Liver (tissue), 9 donors: Measurements from ENCODE around the gene PPARA. TPM values are rescaled to one million over a fixed set of nuclear protein-coding genes. Genes with fewer than 3 reads are reported as not detected.

ENCODE experiments used
- DNase-seq: peaks from one replicate; pipeline ENCODE4 v3.0.0-alpha.2; 2017; ENCODE audit warnings: low spot score
- H3K27ac ChIP-seq, 2 donors: one replicate each; pipeline ENCODE4 v1.7.0; 2013; ENCODE audit warnings: inconsistent platforms in 2 of 2, low read length in 2 of 2, control low read depth in 1 of 2, low read depth in 1 of 2, mild to moderate bottlenecking in 1 of 2
- H3K27me3 ChIP-seq, 4 donors: one replicate each; pipeline versions ENCODE4 v1.6.1 to v1.7.0; 2013; ENCODE audit warnings: low read length in 3 of 4, inconsistent platforms in 1 of 4, mild to moderate bottlenecking in 1 of 4, moderate library complexity in 1 of 4; ENCODE audit not compliant: control insufficient read depth in 4 of 4, insufficient read depth in 4 of 4
- H3K36me3 ChIP-seq, 4 donors: one replicate each; pipeline versions ENCODE4 v1.6.1 to v1.7.0; 2013; ENCODE audit warnings: low read length in 3 of 4, mild to moderate bottlenecking in 3 of 4, low read depth in 1 of 4, moderate library complexity in 1 of 4; ENCODE audit not compliant: control insufficient read depth in 4 of 4, insufficient read depth in 3 of 4
- H3K4me1 ChIP-seq, 4 donors: one replicate each; pipeline versions ENCODE4 v1.6.1 to v1.7.0; 2013; ENCODE audit warnings: low read length in 3 of 4, mild to moderate bottlenecking in 3 of 4, moderate library complexity in 1 of 4; ENCODE audit not compliant: control insufficient read depth in 4 of 4, insufficient read depth in 4 of 4
- H3K4me3 ChIP-seq, 3 donors: one replicate each; pipeline versions ENCODE4 v1.6.1 to v1.7.0; 2013; ENCODE audit warnings: low read length in 3 of 3, control low read depth in 1 of 3, low read depth in 1 of 3, mild to moderate bottlenecking in 1 of 3
- H3K9ac ChIP-seq, 2 donors: one replicate each; pipeline ENCODE4 v1.7.0; 2013; ENCODE audit warnings: low read length in 2 of 2, mild to moderate bottlenecking in 2 of 2, moderate library complexity in 2 of 2, control low read depth in 1 of 2, low read depth in 1 of 2
- H3K9me3 ChIP-seq, 4 donors: one replicate each; pipeline versions ENCODE4 v1.6.1 to v1.7.0; 2013; ENCODE audit warnings: low read length in 3 of 4; ENCODE audit not compliant: control insufficient read depth in 4 of 4
- EGR1 ChIP-seq, 2 donors: IDR thresholded peaks; 2 replicates each; pipeline ENCODE4 v1.6.1; 2016 to 2018; ENCODE audit warnings: antibody characterized with exemption in 2 of 2, low read depth in 2 of 2
- FOXA1 ChIP-seq: IDR thresholded peaks from 2 replicates; pipeline ENCODE4 v1.6.1; 2016; ENCODE audit warnings: antibody characterized with exemption
- FOXA2 ChIP-seq: IDR thresholded peaks from 2 replicates; pipeline ENCODE4 v1.6.1; 2016; ENCODE audit warnings: antibody characterized with exemption
- GABPA ChIP-seq, 2 donors: IDR thresholded peaks in 1 of 2; conservative IDR thresholded peaks in 1 of 2; 2 replicates each; pipeline ENCODE4 v1.6.1; 2016; ENCODE audit warnings: antibody characterized with exemption in 2 of 2, mild to moderate bottlenecking in 1 of 2, moderate library complexity in 1 of 2
- HNF4A ChIP-seq, 2 donors: conservative IDR thresholded peaks; 2 replicates each; pipeline ENCODE4 v1.6.1; 2016; ENCODE audit warnings: antibody characterized with exemption in 2 of 2, mild to moderate bottlenecking in 2 of 2
- HNF4G ChIP-seq: IDR thresholded peaks from 2 replicates; pipeline ENCODE4 v1.6.1; 2016; ENCODE audit warnings: antibody characterized with exemption
- JUND ChIP-seq, 2 donors: IDR thresholded peaks; 2 replicates each; pipeline ENCODE4 v1.6.1; 2016; ENCODE audit warnings: antibody characterized with exemption in 2 of 2
- NR2F2 ChIP-seq: IDR thresholded peaks from 2 replicates; pipeline ENCODE4 v1.6.1; 2016; ENCODE audit warnings: antibody characterized with exemption
- RAD21 ChIP-seq, 2 donors: IDR thresholded peaks; 2 replicates each; pipeline ENCODE4 v1.6.1; 2016; ENCODE audit warnings: antibody characterized with exemption in 2 of 2, mild to moderate bottlenecking in 2 of 2
- RXRA ChIP-seq, 2 donors: IDR thresholded peaks; 2 replicates each; pipeline ENCODE4 v1.6.1; 2017 to 2018; ENCODE audit warnings: antibody characterized with exemption in 2 of 2, mild to moderate bottlenecking in 1 of 2
- SP1 ChIP-seq: IDR thresholded peaks from 2 replicates; pipeline ENCODE4 v1.6.1; 2018; ENCODE audit warnings: antibody characterized with exemption, mild to moderate bottlenecking
- TAF1 ChIP-seq: conservative IDR thresholded peaks from 2 replicates; pipeline ENCODE4 v1.6.1; 2016; ENCODE audit warnings: antibody characterized with exemption, mild to moderate bottlenecking
- YY1 ChIP-seq: IDR thresholded peaks from 2 replicates; pipeline ENCODE4 v1.6.1; 2016; ENCODE audit warnings: antibody characterized with exemption, mild to moderate bottlenecking
- WGBS: extraction: QIAGEN DNeasy Blood & Tissue Kit; methylation state at CpG from one replicate; pipeline ENCODE4 v1.1.7; 2013; 5-methylcytosine and 5-hydroxymethylcytosine counted together
- polyA plus RNA-seq, 2 donors: library from polyadenylated mRNA; stranded (reverse) in 1 of 2; unstranded in 1 of 2; fragments of 200-250 nt in 1 of 2; fragments of >200 nt in 1 of 2; fragmentation: Nextera tagmentation in 1 of 2; extraction: Ambion mirVana in 1 of 2; gene quantifications; one replicate each; pipeline versions ENCODE4 v1.2.1 to v1.2.3, GENCODE V29; 2013 to 2015
- total RNA-seq, 2 donors: library from RNA; depleted of rRNA; stranded (reverse); fragments of >200 nt; gene quantifications; one replicate each; pipeline ENCODE4 v1.2.3, GENCODE V29; 2014
- TF ChIP-seq, protein P1 (sequence below): fragments of 150-350 bp; IDR thresholded peaks from 2 replicates; pipeline ENCODE4 v1.5.1; 2017; ENCODE audit warnings: improper control_type of control experiment, low read depth, low read length; ENCODE audit not compliant: missing input control
- TF ChIP-seq, protein P2 (sequence below): IDR thresholded peaks from 2 replicates; pipeline ENCODE4 v1.6.1; 2016; ENCODE audit warnings: antibody characterized with exemption
- TF ChIP-seq, protein P3 (sequence below): IDR thresholded peaks from 2 replicates; pipeline ENCODE4 v1.6.1; 2016; ENCODE audit warnings: antibody characterized with exemption
- TF ChIP-seq, protein P4 (sequence below): IDR thresholded peaks from 2 replicates; pipeline ENCODE4 v1.6.1; 2016; ENCODE audit warnings: antibody characterized with exemption, mild to moderate bottlenecking
- TF ChIP-seq, protein P5 (sequence below): IDR thresholded peaks from 2 replicates; pipeline ENCODE4 v1.6.1; 2016; ENCODE audit warnings: antibody characterized with exemption
- donor health status: healthy.
- donor health status: healthy.
- donor health status: healthy.
- donor health status: healthy.
- donor health status: healthy.

The PPARA gene
- total and polyA plus RNA-seq, 4 donors, result 31.2 to 78.8 (median 41.3) TPM

DNA sequence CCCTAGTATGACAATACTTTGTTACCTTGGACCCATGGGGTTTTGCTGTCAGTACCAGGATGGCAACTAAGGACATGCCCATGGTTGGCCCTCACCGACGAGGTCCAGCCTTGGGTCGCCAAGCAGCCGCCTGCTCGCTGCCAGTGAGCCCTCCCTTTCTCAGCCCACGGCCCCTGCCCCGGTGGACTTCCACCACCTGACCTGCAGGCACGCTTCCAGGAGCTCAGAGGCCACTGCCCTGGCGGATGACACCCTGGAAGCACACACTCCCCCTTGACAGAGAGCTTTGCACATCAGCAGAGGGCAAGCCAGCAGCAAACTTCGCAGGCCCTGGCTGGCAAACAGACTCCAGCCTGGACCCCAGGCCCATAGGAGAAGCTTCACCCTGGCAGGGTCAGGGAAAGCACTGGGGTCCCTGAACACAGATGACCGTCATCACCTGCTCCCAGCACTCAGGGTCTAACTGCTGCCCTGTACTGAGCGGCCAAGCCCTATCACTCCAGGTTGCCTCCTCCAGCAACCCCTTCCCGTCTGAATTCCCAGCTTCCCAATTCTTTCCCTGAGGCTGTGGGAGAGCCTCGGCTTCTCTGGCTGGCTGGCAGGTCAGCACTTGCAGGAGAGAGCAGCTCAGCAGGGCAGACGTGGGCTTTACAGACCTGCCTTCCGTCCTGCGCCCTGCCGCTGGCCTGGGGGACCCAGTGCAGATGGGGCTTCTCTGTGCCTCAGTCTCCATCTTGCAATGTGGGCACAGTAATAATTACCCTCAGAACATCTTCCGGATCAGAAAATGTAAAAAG, 2.7 kb upstream of the PPARA start (continued):
- TF ChIP-seq RAD21 (IDR thresholded peaks at IDR 0.05) (peak in 1 of 2 donors; percentile 49), GABPA (IDR thresholded peaks at IDR 0.05 in 1 of 2, conservative IDR thresholded peaks at IDR 0.05 in 1 of 2) (peak in 1 of 2 donors; percentile 31), RXRA (IDR thresholded peaks at IDR 0.05) (peak; percentile 100)

DNA sequence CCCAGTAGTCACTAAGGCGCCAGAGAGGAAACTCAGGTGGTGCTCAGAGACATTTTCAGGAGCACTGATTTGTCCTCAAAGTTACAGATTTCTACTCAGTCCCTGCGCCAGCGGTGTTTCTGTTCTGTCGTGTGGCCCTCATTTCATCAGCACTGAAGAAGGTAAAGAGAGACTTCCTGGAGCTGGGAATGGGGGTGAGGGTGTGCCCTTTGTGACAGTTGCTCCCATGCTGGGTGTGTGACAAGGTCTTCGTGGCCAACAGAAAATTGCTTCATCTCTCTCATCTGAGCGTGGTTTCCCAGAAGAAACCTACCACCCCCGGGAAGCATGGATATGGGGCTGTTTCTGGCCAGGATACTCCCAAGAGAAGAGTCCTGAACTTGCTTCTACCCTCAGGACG, 2.0 kb upstream of the PPARA start:
- no peaks in the 10 kb centered on the region for H3K9me3 ChIP-seq
- H3K4me1 ChIP-seq, result peaks cover 10 to 69% (median 48%) of the 10 kb centered on the region in 4 donors
- H3K9ac ChIP-seq, result peak overlapping the region; percentile 8 to 52
- no peak for DNase-seq
- H3K27me3 ChIP-seq, result no peaks in the 10 kb centered on the region
- whole genome bisulfite sequencing, result 27% methylated on average over 8 of the region's 8 CpGs
- peak overlapping the region in 2 of 3 donors; percentile 20 to 21 for H3K4me3 ChIP-seq
- TF ChIP-seq NR2F2 (no peak), FOXA1 (peak; percentile 21), SP1 (peak; percentile 94), HNF4A (conservative IDR thresholded peaks at IDR 0.05) (peak; percentile 36 to 79), FOXA2 (peak; percentile 48), HNF4G (no peak), GABPA (IDR thresholded peaks at IDR 0.05 in 1 of 2, conservative IDR thresholded peaks at IDR 0.05 in 1 of 2) (no peak), JUND (IDR thresholded peaks at IDR 0.05) (peak; percentile 32 to 34), YY1 (peak; percentile 50), EGR1 (IDR thresholded peaks at IDR 0.05; ENCODE audit: low read depth in 2 of 2) (peak; percentile 53 to 66), TAF1 (peak; percentile 49), RAD21 (IDR thresholded peaks at IDR 0.05) (peak; percentile 18 to 21), RXRA (IDR thresholded peaks at IDR 0.05) (peak; percentile 92 to 96)
- TF ChIP-seq, protein P1, sequence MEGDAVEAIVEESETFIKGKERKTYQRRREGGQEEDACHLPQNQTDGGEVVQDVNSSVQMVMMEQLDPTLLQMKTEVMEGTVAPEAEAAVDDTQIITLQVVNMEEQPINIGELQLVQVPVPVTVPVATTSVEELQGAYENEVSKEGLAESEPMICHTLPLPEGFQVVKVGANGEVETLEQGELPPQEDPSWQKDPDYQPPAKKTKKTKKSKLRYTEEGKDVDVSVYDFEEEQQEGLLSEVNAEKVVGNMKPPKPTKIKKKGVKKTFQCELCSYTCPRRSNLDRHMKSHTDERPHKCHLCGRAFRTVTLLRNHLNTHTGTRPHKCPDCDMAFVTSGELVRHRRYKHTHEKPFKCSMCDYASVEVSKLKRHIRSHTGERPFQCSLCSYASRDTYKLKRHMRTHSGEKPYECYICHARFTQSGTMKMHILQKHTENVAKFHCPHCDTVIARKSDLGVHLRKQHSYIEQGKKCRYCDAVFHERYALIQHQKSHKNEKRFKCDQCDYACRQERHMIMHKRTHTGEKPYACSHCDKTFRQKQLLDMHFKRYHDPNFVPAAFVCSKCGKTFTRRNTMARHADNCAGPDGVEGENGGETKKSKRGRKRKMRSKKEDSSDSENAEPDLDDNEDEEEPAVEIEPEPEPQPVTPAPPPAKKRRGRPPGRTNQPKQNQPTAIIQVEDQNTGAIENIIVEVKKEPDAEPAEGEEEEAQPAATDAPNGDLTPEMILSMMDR, result no peak
- TF ChIP-seq, protein P2, sequence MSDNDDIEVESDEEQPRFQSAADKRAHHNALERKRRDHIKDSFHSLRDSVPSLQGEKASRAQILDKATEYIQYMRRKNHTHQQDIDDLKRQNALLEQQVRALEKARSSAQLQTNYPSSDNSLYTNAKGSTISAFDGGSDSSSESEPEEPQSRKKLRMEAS, result peak; percentile 83
- TF ChIP-seq, protein P3, sequence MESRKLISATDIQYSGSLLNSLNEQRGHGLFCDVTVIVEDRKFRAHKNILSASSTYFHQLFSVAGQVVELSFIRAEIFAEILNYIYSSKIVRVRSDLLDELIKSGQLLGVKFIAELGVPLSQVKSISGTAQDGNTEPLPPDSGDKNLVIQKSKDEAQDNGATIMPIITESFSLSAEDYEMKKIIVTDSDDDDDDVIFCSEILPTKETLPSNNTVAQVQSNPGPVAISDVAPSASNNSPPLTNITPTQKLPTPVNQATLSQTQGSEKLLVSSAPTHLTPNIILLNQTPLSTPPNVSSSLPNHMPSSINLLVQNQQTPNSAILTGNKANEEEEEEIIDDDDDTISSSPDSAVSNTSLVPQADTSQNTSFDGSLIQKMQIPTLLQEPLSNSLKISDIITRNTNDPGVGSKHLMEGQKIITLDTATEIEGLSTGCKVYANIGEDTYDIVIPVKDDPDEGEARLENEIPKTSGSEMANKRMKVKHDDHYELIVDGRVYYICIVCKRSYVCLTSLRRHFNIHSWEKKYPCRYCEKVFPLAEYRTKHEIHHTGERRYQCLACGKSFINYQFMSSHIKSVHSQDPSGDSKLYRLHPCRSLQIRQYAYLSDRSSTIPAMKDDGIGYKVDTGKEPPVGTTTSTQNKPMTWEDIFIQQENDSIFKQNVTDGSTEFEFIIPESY, result peak; percentile 85
- TF ChIP-seq, protein P4, sequence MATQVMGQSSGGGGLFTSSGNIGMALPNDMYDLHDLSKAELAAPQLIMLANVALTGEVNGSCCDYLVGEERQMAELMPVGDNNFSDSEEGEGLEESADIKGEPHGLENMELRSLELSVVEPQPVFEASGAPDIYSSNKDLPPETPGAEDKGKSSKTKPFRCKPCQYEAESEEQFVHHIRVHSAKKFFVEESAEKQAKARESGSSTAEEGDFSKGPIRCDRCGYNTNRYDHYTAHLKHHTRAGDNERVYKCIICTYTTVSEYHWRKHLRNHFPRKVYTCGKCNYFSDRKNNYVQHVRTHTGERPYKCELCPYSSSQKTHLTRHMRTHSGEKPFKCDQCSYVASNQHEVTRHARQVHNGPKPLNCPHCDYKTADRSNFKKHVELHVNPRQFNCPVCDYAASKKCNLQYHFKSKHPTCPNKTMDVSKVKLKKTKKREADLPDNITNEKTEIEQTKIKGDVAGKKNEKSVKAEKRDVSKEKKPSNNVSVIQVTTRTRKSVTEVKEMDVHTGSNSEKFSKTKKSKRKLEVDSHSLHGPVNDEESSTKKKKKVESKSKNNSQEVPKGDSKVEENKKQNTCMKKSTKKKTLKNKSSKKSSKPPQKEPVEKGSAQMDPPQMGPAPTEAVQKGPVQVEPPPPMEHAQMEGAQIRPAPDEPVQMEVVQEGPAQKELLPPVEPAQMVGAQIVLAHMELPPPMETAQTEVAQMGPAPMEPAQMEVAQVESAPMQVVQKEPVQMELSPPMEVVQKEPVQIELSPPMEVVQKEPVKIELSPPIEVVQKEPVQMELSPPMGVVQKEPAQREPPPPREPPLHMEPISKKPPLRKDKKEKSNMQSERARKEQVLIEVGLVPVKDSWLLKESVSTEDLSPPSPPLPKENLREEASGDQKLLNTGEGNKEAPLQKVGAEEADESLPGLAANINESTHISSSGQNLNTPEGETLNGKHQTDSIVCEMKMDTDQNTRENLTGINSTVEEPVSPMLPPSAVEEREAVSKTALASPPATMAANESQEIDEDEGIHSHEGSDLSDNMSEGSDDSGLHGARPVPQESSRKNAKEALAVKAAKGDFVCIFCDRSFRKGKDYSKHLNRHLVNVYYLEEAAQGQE, result peak; percentile 77
- TF ChIP-seq, protein P5, sequence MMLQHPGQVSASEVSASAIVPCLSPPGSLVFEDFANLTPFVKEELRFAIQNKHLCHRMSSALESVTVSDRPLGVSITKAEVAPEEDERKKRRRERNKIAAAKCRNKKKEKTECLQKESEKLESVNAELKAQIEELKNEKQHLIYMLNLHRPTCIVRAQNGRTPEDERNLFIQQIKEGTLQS, result peak; percentile 88
- peaks cover 0 to 2% (median 0%) of the 10 kb centered on the region in 4 donors for H3K36me3 ChIP-seq
- peak overlapping the region; percentile 96 to 97 for H3K27ac ChIP-seq
